GM19035 (cell line): Measurements from ENCODE around the gene COL25A1.
"Not testable (repeated sequence)": the region's sequence is repeated elsewhere in the genome, so short reads cannot be mapped to it uniquely, and the experiment has no call there.

Experiments used
- ATAC-seq: cut with Tn5 transposase; IDR thresholded peaks from one replicate; pipeline ENCODE4 v1.9.1; 2021; ENCODE audit not compliant: unreplicated experiment

The COL25A1 gene

GRCh38 chr4:109067508-109068235 lies 234.8 kb downstream of the COL25A1 start:
- ATAC-seq, result no peak

GRCh38 chr4:109065006-109065405 lies 237.5 kb downstream of the COL25A1 start:
- ATAC-seq, result no peak

GRCh38 chr4:109053257-109053656 lies 249.2 kb downstream of the COL25A1 start:
- no peak for ATAC-seq

GRCh38 chr4:109052821-109053220 lies 249.6 kb downstream of the COL25A1 start:
- ATAC-seq, result no peak

GRCh38 chr4:109051054-109051453 lies 251.4 kb downstream of the COL25A1 start:
- no peak for ATAC-seq

GRCh38 chr4:109049926-109050325 lies 252.5 kb downstream of the COL25A1 start:
- no peak for ATAC-seq

- ATAC-seq, result no peak
Observed at GRCh38 chr4:109046471-109047201, 255.8 kb downstream of the COL25A1 start.

- ATAC-seq, result no peak
Observed at GRCh38 chr4:109044431-109044830, 258.0 kb downstream of the COL25A1 start.

GRCh38 chr4:109043286-109043685 lies 259.2 kb downstream of the COL25A1 start:
- ATAC-seq, result no peak

- ATAC-seq, result no peak
Observed at GRCh38 chr4:109041463-109042360, 260.7 kb downstream of the COL25A1 start.

GRCh38 chr4:109040441-109040840 lies 262.0 kb downstream of the COL25A1 start:
- no peak for ATAC-seq

- no peak for ATAC-seq
Observed at GRCh38 chr4:109037026-109037425, 265.4 kb downstream of the COL25A1 start.

GRCh38 chr4:109033993-109034392 lies 268.5 kb downstream of the COL25A1 start:
- no peak for ATAC-seq

GRCh38 chr4:109032671-109033070 lies 269.8 kb downstream of the COL25A1 start:
- ATAC-seq, result no peak

- ATAC-seq, result no peak
Observed at GRCh38 chr4:109029987-109030386, 272.5 kb downstream of the COL25A1 start.

- ATAC-seq, result no peak
Observed at GRCh38 chr4:109027016-109027500, 275.4 kb downstream of the COL25A1 start.

- ATAC-seq, result no peak
Observed at GRCh38 chr4:109026588-109026987, 275.9 kb downstream of the COL25A1 start.

GRCh38 chr4:109025471-109026076 lies 276.9 kb downstream of the COL25A1 start:
- ATAC-seq, result no peak

GRCh38 chr4:109022961-109023360 lies 279.5 kb downstream of the COL25A1 start:
- ATAC-seq, result no peak

- not testable (repeated sequence) for ATAC-seq
Observed at GRCh38 chr4:109021630-109022029, 280.8 kb downstream of the COL25A1 start.

- ATAC-seq, result no peak
Observed at GRCh38 chr4:109020861-109021260, 281.6 kb downstream of the COL25A1 start.
